ENCODE results near the gene AOX1.
"Not testable (repeated sequence)": the region's sequence is repeated elsewhere in the genome, so short reads cannot be mapped to it uniquely, and the experiment has no call there.

Gene AOX1

DNA sequence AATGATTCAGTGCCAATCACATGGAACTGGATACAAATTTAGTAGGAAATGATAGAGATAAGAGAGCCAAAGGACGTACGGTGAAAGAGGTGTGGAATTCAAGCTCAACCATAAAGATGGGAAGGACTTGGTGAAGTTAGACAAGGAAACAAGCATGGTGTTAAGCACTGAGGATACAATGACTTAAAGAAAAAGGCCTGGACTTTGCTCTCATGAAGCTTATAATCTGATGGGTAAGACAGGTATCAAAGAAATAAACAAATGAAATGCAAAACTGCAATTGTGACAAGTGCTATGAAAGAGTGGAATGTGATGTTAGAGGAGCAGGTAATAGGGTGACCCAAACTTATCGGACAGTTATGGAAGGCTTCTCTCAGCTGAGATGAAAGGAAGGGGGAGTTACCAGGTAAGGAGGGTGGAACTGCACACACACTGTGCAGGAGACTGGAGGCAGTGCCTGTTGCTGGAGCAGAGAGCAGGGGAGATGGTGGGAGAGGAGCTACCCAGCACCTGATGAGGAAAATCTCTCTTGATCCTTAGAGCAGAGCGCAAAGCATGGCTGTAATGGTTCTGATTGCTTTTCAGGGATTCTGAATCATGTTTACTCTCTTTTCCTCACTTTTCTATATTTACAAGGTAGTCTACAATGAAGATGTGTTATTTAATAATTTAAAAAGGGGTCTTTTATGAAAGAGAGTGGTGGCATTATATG, 118.3 kb downstream of the AOX1 start:
- DNase-seq: no peak

DNA sequence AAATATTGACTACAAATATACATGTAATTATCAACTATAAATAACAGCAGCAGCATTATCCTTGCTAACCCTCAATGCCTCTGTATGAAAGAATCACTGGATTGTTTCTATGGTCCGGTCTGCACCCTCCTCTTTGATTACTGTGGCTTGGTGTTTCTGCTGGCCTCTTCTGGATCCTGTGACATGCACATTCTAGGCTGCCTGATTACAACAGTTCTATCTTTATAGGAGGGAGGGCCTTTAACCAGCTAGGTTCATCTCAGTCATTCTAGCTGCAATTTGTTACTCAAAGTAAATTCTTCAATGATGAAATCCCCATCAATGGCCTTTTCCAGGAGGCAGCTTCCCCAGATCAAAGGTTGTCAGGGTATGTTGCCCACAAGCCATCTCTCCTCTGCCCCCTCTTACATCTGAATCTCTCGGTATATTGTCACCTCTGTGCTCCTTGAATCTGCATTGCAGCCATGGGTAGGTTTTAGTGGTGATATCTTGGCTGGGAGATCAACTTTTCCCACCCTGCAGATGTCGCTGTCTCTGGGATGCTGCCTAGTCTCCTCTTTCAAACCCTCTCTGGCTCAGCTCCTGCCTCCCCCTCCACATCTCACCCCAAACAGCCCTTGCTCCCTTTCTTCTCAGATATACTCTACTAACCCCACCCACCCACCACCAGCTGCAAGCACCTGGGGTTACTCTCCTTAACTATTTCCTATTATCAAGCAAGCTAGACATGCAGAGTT, 119.7 kb downstream of the AOX1 start:
- DNase-seq: no peak

DNA sequence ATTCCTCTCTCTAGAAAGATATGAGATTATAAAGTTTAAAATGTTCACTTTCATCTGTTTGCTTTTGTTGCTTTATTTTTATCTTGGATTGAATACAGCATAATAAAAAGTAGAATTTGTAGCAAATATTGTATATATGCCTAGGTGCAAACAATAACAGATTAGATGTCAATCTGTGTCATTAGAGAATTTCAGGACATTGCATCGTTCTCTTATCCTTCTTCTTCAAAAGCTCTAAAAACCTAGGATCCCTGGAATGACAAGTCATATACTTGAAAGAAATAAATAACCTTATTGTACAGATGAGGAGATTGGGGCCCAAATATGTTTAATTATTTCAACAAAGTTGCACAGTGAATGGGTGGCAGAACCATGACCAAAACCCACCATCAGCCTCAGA, 123.1 kb downstream of the AOX1 start:
- no peak for DNase-seq

DNA sequence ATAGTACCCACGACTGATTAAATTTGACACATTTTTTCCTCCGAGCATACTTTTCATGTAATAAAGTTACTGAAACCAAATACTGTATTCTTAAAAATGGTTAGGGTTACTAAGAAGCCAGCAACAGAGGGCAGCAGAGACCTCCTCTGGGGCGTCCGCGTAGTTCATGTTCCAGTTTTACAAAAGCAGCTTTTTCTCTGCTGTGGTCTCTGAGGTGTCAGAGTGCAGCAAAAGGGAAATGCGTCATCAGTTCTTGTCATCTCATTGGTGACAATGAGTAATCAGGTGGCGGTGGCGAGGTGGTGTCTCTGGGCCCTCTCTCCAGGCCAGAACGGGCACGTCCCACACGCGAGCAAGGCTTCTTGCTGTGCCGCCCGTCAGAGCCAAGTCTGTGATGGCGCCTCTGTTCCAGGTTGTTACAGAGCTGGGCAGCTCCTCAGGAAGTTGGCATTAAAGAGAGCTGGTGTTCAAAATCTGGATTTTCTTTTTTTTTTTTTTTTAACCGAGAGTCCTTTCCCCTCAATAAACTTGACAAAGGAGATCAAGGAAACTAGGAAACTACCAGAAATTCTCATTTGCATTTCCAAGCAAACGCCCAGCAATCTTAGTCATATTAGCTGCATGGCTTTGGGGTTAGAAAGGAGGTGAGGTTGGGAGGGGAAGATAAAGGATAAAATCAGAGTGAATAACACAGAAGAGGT, 127.3 kb downstream of the AOX1 start:
- DNase-seq: peak; percentile 74

DNA sequence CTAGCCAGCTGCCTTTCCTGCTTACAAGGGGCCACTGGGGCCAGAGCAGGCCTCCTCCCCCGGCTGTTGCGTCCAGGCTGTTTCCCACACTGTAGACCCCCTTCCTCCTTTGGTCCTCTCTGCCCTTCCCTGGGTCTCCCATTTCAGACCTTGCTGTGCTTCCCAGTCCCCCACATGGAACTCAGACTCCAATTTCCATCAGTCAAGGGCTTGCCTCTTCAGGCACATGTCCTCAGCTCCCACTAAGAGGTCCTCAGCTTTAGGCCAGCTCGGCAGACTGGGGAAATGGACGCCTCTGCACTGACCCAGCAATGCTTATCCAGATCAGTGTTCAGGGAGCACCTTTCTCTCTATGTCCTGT, 127.9 kb downstream of the AOX1 start:
- peak; percentile 34 for DNase-seq

DNA sequence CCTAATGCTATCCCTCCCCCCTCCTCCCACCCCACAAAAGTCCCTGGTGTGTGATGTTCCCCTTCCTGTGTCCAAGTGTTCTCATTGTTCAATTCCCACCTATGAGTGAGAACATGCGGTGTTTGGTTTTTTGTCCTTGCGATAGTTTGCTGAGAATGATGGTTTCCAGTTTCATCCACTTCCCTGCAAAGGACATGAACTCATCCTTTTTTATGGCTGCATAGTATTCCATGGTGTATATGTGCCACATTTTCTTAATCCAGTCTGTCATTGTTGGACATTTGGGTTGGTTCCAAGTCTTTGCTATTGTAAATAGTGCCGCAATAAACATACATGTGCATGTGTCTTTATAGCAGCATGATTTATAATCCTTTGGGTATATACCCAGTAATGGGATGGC, 129.2 kb downstream of the AOX1 start:
- not testable (repeated sequence) for DNase-seq

DNA sequence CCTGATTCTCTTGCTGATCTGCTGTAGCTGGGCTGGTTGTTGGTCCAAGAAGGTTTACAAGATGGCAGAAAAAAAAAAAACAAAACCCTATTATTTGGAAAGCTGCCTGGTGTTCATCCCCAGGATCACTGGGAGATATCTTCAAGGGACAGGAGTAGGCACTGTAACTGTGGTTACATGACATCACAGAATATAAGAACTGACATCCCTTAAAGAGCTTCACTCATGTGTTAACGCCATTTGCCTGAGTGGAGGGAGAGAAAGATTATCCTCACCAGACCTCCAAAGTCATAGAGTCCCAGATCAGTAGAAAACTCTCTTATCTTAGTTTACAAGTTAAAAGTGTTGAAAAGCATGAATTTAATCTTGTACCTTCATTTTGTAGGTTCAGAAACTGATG, 130.6 kb downstream of the AOX1 start:
- no peak for DNase-seq

Data from right kidney (tissue), 1 donor.